CD4-positive, alpha-beta T cell (primary cell): ENCODE results near the gene IL31RA. TPM values are rescaled to one million over a fixed set of nuclear protein-coding genes. Genes with fewer than 3 reads are reported as not detected.

Experiments used
- ATAC-seq: fragments of 200-7000 bp; cut with Tn5 transposase; one replicate; pipeline ENCODE4 v1.10.0; 2022; ENCODE audit warnings: mild to moderate bottlenecking; ENCODE audit not compliant: poor library complexity
- CTCF ChIA-PET: fragments of 350-600 bp; sonication (Branson Sonifier 250); formaldehyde crosslinking; loops from one replicate; lab custom pipeline; 2021; ENCODE audit warnings: antibody characterized with exemption, inconsistent platforms; lab: Charles Lee
- POLR2A ChIA-PET: fragments of 350-600 bp; sonication (Branson Sonifier 250); formaldehyde crosslinking; loops from one replicate; lab custom pipeline; 2021; ENCODE audit warnings: antibody characterized with exemption, inconsistent platforms; lab: Charles Lee
- DNase-seq, 14 experiments: peaks; one replicate each; pipeline ENCODE4 v3.0.0-alpha.2; 2013 to 2020; ENCODE audit warnings: mixed read lengths in 2 of 14
- H3K27ac ChIP-seq, 2 donors: one replicate each; pipeline versions ENCODE4 v1.5.1 to v1.7.0; 2013; ENCODE audit warnings: low read length in 2 of 2, low read depth in 1 of 2, mild to moderate bottlenecking in 1 of 2
- H3K27me3 ChIP-seq, 2 experiments: 1 replicate in 1 of 2; 2 replicates in 1 of 2; pipeline versions ENCODE4 v1.6.1 to v1.7.0; 2013; ENCODE audit warnings: low read length in 2 of 2, control low read depth in 1 of 2, mild to moderate bottlenecking in 1 of 2, moderate library complexity in 1 of 2; ENCODE audit not compliant: insufficient read depth in 2 of 2, control insufficient read depth in 1 of 2
- H3K36me3 ChIP-seq: one replicate; pipeline ENCODE4 v1.6.1; 2013; ENCODE audit warnings: low read length, control low read depth; ENCODE audit not compliant: insufficient read depth
- H3K4me1 ChIP-seq: one replicate; pipeline ENCODE4 v1.6.1; 2013; ENCODE audit warnings: low read length, control low read depth; ENCODE audit not compliant: insufficient read depth
- H3K4me3 ChIP-seq: one replicate; pipeline ENCODE4 v1.5.1; 2013; ENCODE audit warnings: mild to moderate bottlenecking, low read length, moderate library complexity
- H3K9me3 ChIP-seq, 2 experiments: 1 replicate in 1 of 2; 2 replicates in 1 of 2; pipeline versions ENCODE4 v1.6.1 to v1.7.0; 2013; ENCODE audit warnings: low read length in 2 of 2, mild to moderate bottlenecking in 2 of 2, control low read depth in 1 of 2, moderate library complexity in 1 of 2; ENCODE audit not compliant: control insufficient read depth in 1 of 2, insufficient read depth in 1 of 2
- H3K27ac Mint-ChIP-seq: one replicate; pipeline ENCODE4 v1.8.0; 2020; ENCODE audit warnings: mixed read lengths
- H3K27me3 Mint-ChIP-seq: one replicate; pipeline ENCODE4 v1.8.0; 2021; ENCODE audit warnings: mixed read lengths
- H3K36me3 Mint-ChIP-seq: one replicate; pipeline ENCODE4 v1.8.0; 2021; ENCODE audit warnings: low read depth, mixed read lengths
- H3K4me1 Mint-ChIP-seq: one replicate; pipeline ENCODE4 v1.8.0; 2021; ENCODE audit warnings: low read depth, mixed read lengths
- H3K4me3 Mint-ChIP-seq: one replicate; pipeline ENCODE4 v1.8.0; 2020; ENCODE audit warnings: mild to moderate bottlenecking, mixed read lengths
- H3K9me3 Mint-ChIP-seq: one replicate; pipeline ENCODE4 v1.8.0; 2020; ENCODE audit warnings: mixed read lengths
- intact Hi-C, 2 experiments: fragments of 100-400 bp; cut with DNase I in 1 of 2; cut with micrococcal nuclease in 1 of 2; formaldehyde crosslinking; loops; one replicate each; pipeline versions ENCODE4 v1.15.1 to v1.9.0; 2023 to 2025; cut with DNase I, micrococcal nuclease
- total RNA-seq, 174 experiments: library from RNA in 2 of 174; stranded (reverse) in 2 of 174; gene quantifications; one replicate each; pipeline ENCODE4 v1.2.3 and lab custom pipeline; 2021 to 2026
- TF ChIP-seq, protein P1 (sequence below): fragments of 200-600 bp; IDR thresholded peaks from one replicate; pipeline ENCODE4 v1.8.0; 2022; ENCODE audit warnings: antibody characterized with exemption, mild to moderate bottlenecking

The IL31RA gene
- total RNA-seq, 2 experiments from 2014 or later, result not detected

DNA sequence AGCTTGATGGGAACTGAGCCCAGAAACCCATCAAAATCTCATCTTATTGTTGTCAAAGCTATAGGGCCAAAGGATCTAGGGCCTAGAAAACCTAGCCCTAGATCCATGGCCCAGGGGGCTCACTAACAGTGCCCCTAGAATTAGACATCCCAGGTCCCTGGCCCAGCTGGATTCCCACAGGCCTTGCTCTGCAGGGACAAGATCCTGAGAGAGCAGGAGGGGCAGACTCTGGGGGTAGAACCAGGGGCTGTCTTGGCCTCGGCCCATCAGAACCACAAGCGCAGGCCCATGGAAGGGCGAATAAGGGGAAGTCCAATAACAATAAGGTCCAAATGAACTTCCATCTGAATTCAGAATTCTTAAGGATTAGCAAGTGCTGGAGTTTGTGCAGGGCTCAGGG lies 74.0 kb downstream of the IL31RA start:
- intact Hi-C loops, result no loop called here
- no peak overlapping the region for H3K4me3 Mint-ChIP-seq

GRCh38 chr5:55925712-55926111 lies 74.6 kb downstream of the IL31RA start:
- H3K9me3 Mint-ChIP-seq, result no peaks in the 10 kb centered on the region
- no peaks in the 10 kb centered on the region for H3K27me3 Mint-ChIP-seq
- POLR2A ChIA-PET, result no interaction called here
- no peak overlapping the region for H3K27ac Mint-ChIP-seq
- CTCF ChIA-PET, result no interaction called here
- no peak overlapping the region for H3K27ac ChIP-seq
- H3K36me3 ChIP-seq, result no peaks in the 10 kb centered on the region
- TF ChIP-seq, protein P1, sequence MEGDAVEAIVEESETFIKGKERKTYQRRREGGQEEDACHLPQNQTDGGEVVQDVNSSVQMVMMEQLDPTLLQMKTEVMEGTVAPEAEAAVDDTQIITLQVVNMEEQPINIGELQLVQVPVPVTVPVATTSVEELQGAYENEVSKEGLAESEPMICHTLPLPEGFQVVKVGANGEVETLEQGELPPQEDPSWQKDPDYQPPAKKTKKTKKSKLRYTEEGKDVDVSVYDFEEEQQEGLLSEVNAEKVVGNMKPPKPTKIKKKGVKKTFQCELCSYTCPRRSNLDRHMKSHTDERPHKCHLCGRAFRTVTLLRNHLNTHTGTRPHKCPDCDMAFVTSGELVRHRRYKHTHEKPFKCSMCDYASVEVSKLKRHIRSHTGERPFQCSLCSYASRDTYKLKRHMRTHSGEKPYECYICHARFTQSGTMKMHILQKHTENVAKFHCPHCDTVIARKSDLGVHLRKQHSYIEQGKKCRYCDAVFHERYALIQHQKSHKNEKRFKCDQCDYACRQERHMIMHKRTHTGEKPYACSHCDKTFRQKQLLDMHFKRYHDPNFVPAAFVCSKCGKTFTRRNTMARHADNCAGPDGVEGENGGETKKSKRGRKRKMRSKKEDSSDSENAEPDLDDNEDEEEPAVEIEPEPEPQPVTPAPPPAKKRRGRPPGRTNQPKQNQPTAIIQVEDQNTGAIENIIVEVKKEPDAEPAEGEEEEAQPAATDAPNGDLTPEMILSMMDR, result no peak
- H3K4me1 ChIP-seq, result peaks cover 17% of the 10 kb centered on the region
- H3K4me3 ChIP-seq, result no peak overlapping the region
- no peaks in the 10 kb centered on the region for H3K36me3 Mint-ChIP-seq
- peaks cover 12% of the 10 kb centered on the region for H3K4me1 Mint-ChIP-seq
- H3K27me3 ChIP-seq, result no peaks in the 10 kb centered on the region
- ATAC-seq (no peak), DNase-seq (no peak)
- intact Hi-C loops, result no loop called here
- no peak overlapping the region for H3K4me3 Mint-ChIP-seq
- H3K9me3 ChIP-seq, result no peaks in the 10 kb centered on the region

More for the DNA sequence above, 74.0 kb downstream of the IL31RA start:
- H3K27me3 ChIP-seq, result no peaks in the 10 kb centered on the region
- H3K4me3 ChIP-seq, result no peak overlapping the region
- H3K27ac Mint-ChIP-seq, result no peak overlapping the region
- no peak for DNase-seq
- TF ChIP-seq, protein P1, result no peak
- no peaks in the 10 kb centered on the region for H3K36me3 ChIP-seq
- ChIA-PET CTCF (interaction anchor here (1.0 kb wide), 1 partner anchor 60 kb away, joined by 3 read pairs; no protein-coding TSS in a partner anchor), POLR2A (no interaction called here)
- H3K27ac ChIP-seq, result no peak overlapping the region
- H3K4me1 Mint-ChIP-seq, result peaks cover 12% of the 10 kb centered on the region
- peaks cover 17% of the 10 kb centered on the region for H3K4me1 ChIP-seq
- no peaks in the 10 kb centered on the region for H3K36me3 Mint-ChIP-seq
- no peaks in the 10 kb centered on the region for H3K9me3 Mint-ChIP-seq
- no peak for ATAC-seq
- H3K9me3 ChIP-seq, result no peaks in the 10 kb centered on the region
- no peaks in the 10 kb centered on the region for H3K27me3 Mint-ChIP-seq

- Histone ChIP-seq H3K4me3 (no peak overlapping the region), H3K27me3 (no peaks in the 10 kb centered on the region), H3K36me3 (no peaks in the 10 kb centered on the region), H3K4me1 (peaks cover 17% of the 10 kb centered on the region), H3K27ac (no peak overlapping the region), H3K9me3 (no peaks in the 10 kb centered on the region)
- no peaks in the 10 kb centered on the region for H3K9me3 Mint-ChIP-seq
- no peak overlapping the region for H3K27ac Mint-ChIP-seq
- H3K36me3 Mint-ChIP-seq, result no peaks in the 10 kb centered on the region
- no peaks in the 10 kb centered on the region for H3K27me3 Mint-ChIP-seq
- CTCF ChIA-PET, result no interaction called here
- TF ChIP-seq, protein P1, result no peak
- ATAC-seq, result no peak
- no peak for DNase-seq
- H3K4me1 Mint-ChIP-seq, result peaks cover 12% of the 10 kb centered on the region
- POLR2A ChIA-PET, result no interaction called here
- intact Hi-C loops, result no loop called here
- H3K4me3 Mint-ChIP-seq, result no peak overlapping the region
Measured at GRCh38 chr5:55926476-55926875, 75.3 kb downstream of the IL31RA start.
